Body of pancreas (tissue), 4 donors: ENCODE results near the gene SUPT4H1. TPM values are rescaled to one million over a fixed set of nuclear protein-coding genes. Genes with fewer than 3 reads are reported as not detected.

ENCODE experiments used
- ATAC-seq: fragments of 150-250 bp; one replicate; pipeline ENCODE4 v1.9.1; 2016
- DNase-seq, 4 donors: peaks; one replicate each; pipeline ENCODE4 v3.0.0-alpha.2; 2019
- H3K27ac ChIP-seq, 4 donors: fragments of 200-600 bp; sonication (generic); 1 replicate in 3 of 4; 2 replicates in 1 of 4; pipeline versions ENCODE4 v1.5.1 to v1.6.1; 2016 to 2019; ENCODE audit warnings: mild to moderate bottlenecking in 1 of 4, mixed read lengths in 1 of 4, moderate library complexity in 1 of 4
- H3K27me3 ChIP-seq, 2 donors: fragments of 200-600 bp; sonication (generic); one replicate each; pipeline ENCODE4 v1.6.0; 2016; ENCODE audit warnings: mild to moderate bottlenecking in 1 of 2
- H3K36me3 ChIP-seq, 2 donors: fragments of 200-600 bp; sonication (generic); replicated peaks in 1 of 2; 2 replicates each; pipeline ENCODE4 v1.5.1; 2016; ENCODE audit warnings: low read depth in 2 of 2; ENCODE audit not compliant: insufficient read depth in 1 of 2
- H3K4me1 ChIP-seq: fragments of 200-600 bp; sonication (generic); one replicate; pipeline ENCODE4 v1.6.0; 2016
- H3K4me3 ChIP-seq, 2 donors: fragments of 200-600 bp; sonication (generic); 1 replicate in 1 of 2; 2 replicates in 1 of 2; pipeline ENCODE4 v1.5.1; 2016 to 2019
- H3K9me3 ChIP-seq, 3 donors: fragments of 200-600 bp; sonication (generic); 1 replicate in 2 of 3; 2 replicates in 1 of 3; pipeline ENCODE4 v1.5.1; 2016
- POLR2A ChIP-seq, 3 donors: fragments of 450-650 bp; IDR thresholded peaks; one replicate each; pipeline ENCODE4 v1.6.1; 2016; ENCODE audit warnings: antibody characterized with exemption in 3 of 3, mild to moderate bottlenecking in 2 of 3
- WGBS, 2 donors: methylation state at CpG; one replicate each; pipeline ENCODE4 v1.1.5; 2017; 5-methylcytosine and 5-hydroxymethylcytosine counted together
- intact Hi-C: fragments of 100-400 bp; cut with DNase I; formaldehyde crosslinking; loops from one replicate; pipeline ENCODE4 v1.15.1; 2023
- total RNA-seq, 2 donors: library from RNA; depleted of rRNA; stranded (reverse); fragments of >200 nt; gene quantifications; one replicate each; pipeline ENCODE4 v1.1.0, GENCODE V29; 2016
- TF ChIP-seq, protein P1 (sequence below), 7 experiments: fragments of 450-650 bp in 4 of 7; fragments of 200-600 bp in 3 of 7; sonication (generic) in 3 of 7; IDR thresholded peaks; one replicate each; pipeline ENCODE4 v1.5.1; 2016 to 2019; ENCODE audit warnings: antibody characterized with exemption in 7 of 7

SUPT4H1 gene
- total RNA-seq, 2 donors from 2014 or later, result 10.2 to 24.4 TPM

DNA sequence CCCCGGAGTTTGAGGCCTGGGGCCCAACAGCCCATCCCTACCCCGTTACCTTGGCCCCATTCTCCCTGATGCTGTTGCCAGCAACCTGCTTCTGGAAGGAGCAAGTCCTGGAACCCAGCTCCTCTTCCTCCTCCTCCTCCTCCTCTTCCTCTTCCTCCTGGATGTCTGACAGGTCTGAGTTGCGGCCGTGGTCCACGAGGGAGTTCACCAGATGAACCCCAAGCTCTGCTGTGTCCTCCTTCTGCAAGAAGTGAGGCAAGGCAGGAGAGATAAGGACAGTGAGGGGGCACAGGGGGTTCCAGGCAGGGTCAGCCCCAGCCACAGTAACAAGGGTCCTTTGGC, 42.1 kb downstream of the SUPT4H1 start:
- no peak overlapping the region for H3K27ac ChIP-seq
- ATAC-seq, result no peak
- DNase-seq, result no peak
- H3K4me1 ChIP-seq, result no peaks in the 10 kb centered on the region
- H3K36me3 ChIP-seq, result no peaks in the 10 kb centered on the region
- H3K4me3 ChIP-seq, result no peak overlapping the region
- no peaks in the 10 kb centered on the region for H3K27me3 ChIP-seq
- H3K9me3 ChIP-seq, result no peaks in the 10 kb centered on the region
- intact Hi-C loops, result no loop called here
- WGBS, 2 donors, result 63 to 77% methylated on average over 5 of the region's 5 CpGs
- TF ChIP-seq POLR2A (IDR thresholded peaks at IDR 0.05), result no peak
- TF ChIP-seq, protein P1, sequence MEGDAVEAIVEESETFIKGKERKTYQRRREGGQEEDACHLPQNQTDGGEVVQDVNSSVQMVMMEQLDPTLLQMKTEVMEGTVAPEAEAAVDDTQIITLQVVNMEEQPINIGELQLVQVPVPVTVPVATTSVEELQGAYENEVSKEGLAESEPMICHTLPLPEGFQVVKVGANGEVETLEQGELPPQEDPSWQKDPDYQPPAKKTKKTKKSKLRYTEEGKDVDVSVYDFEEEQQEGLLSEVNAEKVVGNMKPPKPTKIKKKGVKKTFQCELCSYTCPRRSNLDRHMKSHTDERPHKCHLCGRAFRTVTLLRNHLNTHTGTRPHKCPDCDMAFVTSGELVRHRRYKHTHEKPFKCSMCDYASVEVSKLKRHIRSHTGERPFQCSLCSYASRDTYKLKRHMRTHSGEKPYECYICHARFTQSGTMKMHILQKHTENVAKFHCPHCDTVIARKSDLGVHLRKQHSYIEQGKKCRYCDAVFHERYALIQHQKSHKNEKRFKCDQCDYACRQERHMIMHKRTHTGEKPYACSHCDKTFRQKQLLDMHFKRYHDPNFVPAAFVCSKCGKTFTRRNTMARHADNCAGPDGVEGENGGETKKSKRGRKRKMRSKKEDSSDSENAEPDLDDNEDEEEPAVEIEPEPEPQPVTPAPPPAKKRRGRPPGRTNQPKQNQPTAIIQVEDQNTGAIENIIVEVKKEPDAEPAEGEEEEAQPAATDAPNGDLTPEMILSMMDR (IDR thresholded peaks at IDR 0.05), result no peak

- TF ChIP-seq, protein P1 (IDR thresholded peaks at IDR 0.05), result no peak
- no peak for TF ChIP-seq POLR2A (IDR thresholded peaks at IDR 0.05)
- 78 to 85% methylated on average over 20 to 21 of the region's 21 CpGs for WGBS, 2 donors
- DNase-seq, result no peak
- Histone ChIP-seq H3K4me3 (no peak overlapping the region), H3K9me3 (no peaks in the 10 kb centered on the region), H3K27ac (no peak overlapping the region), H3K27me3 (no peaks in the 10 kb centered on the region), H3K36me3 (no peaks in the 10 kb centered on the region), H3K4me1 (no peaks in the 10 kb centered on the region)
- no peak for ATAC-seq
- intact Hi-C loops, result no loop called here
Measured at GRCh38 chr17:58308985-58309917, 42.8 kb downstream of the SUPT4H1 start.

- Histone ChIP-seq H3K4me1 (no peaks in the 10 kb centered on the region), H3K9me3 (no peaks in the 10 kb centered on the region), H3K36me3 (no peaks in the 10 kb centered on the region), H3K4me3 (no peak overlapping the region), H3K27ac (no peak overlapping the region), H3K27me3 (no peaks in the 10 kb centered on the region)
- no peak for DNase-seq
- 57 to 62% methylated on average over 10 to 30 of the region's 32 CpGs for WGBS, 2 donors
- intact Hi-C loops, result no loop called here
- no peak for ATAC-seq
- TF ChIP-seq, protein P1 (IDR thresholded peaks at IDR 0.05), result peak in 3 of 7 experiments; percentile 14 to 43 (median 24)
- TF ChIP-seq POLR2A (IDR thresholded peaks at IDR 0.05), result no peak
Measured at GRCh38 chr17:58308173-58308984, 43.6 kb downstream of the SUPT4H1 start.

DNA sequence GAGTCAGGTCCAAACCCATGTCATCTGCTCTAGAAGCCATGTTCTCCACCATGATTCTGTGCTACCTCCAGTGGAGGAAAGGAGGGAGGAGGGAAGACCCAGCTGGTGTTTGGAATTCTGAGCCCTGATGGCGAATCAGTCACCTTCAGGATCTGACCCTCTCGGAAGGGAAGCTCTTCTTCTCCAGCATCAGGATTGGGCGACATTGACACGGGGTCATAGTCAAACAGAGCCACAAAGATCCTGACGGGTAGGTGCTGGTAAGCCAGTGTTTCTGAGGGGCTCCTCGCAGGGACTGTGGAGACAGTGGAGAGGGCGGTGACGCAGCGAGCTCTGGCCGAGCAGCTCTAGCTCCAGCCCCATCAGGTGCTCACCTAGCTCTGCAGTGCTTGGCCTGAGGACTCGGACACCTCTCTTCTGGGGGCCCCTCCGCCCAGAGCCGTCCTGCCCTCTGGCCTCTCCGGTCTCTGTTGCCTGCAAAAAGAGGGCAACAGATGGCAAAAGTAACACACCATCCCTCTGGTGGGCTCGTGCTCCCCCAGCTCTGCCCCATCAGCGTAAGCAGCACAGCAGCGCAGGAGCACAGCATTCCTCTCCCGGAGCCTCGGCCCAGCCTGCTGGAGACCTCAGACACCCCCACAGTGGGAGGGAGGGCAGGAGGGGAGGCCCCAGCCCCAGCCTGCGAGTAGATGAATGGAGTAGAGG, 44.4 kb downstream of the SUPT4H1 start:
- no peak for DNase-seq
- no peak for ATAC-seq
- Histone ChIP-seq H3K27ac (no peak overlapping the region), H3K27me3 (no peaks in the 10 kb centered on the region), H3K9me3 (no peaks in the 10 kb centered on the region), H3K4me3 (no peak overlapping the region), H3K4me1 (no peaks in the 10 kb centered on the region), H3K36me3 (no peaks in the 10 kb centered on the region)
- intact Hi-C loops, result no loop called here
- TF ChIP-seq POLR2A (IDR thresholded peaks at IDR 0.05), result no peak
- TF ChIP-seq, protein P1 (IDR thresholded peaks at IDR 0.05), result no peak
- 69 to 83% methylated on average over 4 to 20 of the region's 20 CpGs for WGBS, 2 donors
